GM18519 (cell line): ENCODE results near the gene DAB2IP.
A peak's percentile ranks its signal among the peaks of the same experiment; 100 is the strongest.

ENCODE experiments used
- ATAC-seq: cut with Tn5 transposase; IDR thresholded peaks from one replicate; pipeline ENCODE4 v1.9.1; 2021; ENCODE audit warnings: mild to moderate bottlenecking, moderate library complexity; ENCODE audit not compliant: unreplicated experiment, low FRiP score

Gene DAB2IP

DNA sequence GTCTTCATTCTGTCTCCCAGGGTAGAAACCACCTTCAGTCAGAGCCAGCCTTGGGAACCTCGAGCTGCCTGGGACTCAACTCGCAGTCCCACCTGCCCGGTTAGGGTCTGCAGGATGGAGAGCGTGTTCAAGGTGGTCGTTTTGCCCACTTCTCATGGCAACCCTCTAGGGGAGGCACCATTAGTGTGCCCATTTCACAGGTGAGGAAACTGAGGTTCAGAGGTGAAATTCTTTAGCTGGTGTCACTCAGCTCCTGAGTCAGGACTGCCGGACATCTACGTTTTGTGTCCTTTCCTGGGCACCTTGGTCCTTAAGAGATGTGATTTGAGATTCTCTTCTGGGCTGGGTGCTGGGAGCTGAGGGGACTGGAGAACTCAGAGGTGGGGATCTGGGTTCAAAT is 30.0 kb downstream of the DAB2IP start:
- no peak for ATAC-seq

DNA sequence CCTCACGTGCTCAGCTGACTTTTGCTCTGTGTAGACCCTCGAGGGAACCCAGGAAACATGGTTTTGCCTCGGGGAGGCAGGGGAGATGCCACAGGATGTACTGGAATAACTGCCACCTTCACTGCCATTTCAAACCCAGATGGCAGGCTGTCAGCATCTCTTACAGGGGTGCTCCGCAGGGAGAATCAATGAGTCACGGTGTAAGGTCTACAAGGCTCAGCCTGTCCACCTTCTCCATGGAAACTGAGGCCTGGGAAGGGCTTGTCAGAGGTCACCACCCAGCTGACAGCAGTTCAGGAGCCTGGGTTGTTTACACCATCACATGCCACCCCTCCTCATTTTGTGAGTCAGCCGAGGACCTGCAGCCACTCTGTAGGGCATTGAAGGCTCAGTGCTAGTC is 30.8 kb downstream of the DAB2IP start:
- ATAC-seq = no peak

DNA sequence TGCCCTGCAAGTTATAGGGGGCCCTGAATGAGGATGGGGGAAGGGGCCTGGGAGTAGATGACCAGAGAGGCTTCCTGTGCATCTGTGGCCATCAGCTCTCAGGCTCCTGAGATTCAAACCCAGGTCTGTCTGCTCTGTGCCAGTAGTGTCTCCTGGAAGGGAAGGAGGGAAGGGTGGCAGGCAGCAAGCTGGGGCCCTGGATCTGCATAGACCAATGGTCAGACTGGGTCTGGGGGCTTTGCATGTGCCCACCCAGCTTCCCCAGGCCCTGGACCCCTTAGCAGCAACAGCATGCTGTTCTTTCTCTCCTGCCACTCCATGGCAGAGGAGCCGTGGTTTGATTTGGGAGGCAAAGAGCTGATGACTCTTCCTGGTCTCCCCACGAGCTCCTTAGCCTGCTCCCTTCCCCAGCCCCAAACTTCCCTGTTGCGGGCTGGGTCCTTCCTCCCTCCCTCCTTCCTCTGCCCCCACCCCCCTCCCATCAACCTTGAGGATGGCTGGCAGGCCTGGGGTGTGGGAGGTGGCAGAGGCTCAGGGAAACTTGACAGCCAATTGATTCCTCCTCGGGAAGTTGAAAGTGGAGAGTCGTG is 31.6 kb downstream of the DAB2IP start:
- no peak for ATAC-seq

GRCh38 chr9:121683652-121684051 is 32.2 kb downstream of the DAB2IP start:
- ATAC-seq = no peak

GRCh38 chr9:121684381-121685145 is 33.1 kb downstream of the DAB2IP start:
- ATAC-seq = no peak

GRCh38 chr9:121685146-121685794 is 33.8 kb downstream of the DAB2IP start:
- no peak for ATAC-seq

- no peak for ATAC-seq
Observed at GRCh38 chr9:121685795-121686377, 34.5 kb downstream of the DAB2IP start.

GRCh38 chr9:121686930-121687541 is 35.6 kb downstream of the DAB2IP start:
- peak; percentile 62 for ATAC-seq

DNA sequence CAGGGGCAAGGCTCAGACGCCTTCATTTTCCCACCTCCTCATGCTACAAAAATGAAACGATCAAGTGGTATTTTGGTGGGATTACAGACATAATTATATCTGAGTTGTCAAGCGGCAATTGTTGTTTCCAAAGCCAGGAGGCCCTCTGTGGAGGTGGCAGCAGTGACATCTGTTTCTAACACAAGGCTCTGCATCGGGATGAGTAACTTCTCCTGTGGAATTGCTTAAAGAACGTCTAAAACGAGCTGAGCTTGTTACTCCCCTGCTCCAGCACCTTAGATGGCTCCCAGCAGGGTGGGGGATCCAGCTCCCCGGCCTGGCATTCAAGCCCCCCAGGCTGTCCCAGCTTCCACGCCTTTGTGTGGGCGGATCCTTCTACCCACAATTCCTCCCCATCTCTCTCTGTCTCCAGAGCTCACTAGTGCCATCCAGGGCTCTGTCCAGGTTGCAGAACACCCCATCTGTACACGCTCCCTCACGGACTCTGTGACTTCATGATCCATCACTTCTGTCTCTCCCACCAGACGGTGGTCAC is 36.8 kb downstream of the DAB2IP start:
- no peak for ATAC-seq

DNA sequence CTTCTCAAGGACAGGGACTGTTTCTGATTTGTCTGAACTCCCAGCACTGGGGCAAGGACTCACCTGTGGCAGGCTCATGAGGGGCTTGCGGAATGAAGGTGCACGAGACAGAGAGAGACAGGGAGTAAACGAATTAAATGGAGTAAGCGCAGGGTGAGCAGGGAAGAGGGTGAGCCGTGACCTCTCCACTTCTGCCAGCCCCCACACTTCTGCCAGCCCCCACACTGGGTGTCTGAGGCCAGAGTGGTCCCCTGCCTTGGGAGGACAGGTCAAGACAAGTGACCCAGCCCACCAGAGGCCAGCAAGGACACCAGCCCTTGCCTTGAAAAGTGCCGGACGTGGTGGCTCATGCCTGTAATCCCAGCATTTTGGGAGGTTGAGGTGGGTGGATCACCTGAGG is 37.2 kb downstream of the DAB2IP start:
- ATAC-seq = no peak

DNA sequence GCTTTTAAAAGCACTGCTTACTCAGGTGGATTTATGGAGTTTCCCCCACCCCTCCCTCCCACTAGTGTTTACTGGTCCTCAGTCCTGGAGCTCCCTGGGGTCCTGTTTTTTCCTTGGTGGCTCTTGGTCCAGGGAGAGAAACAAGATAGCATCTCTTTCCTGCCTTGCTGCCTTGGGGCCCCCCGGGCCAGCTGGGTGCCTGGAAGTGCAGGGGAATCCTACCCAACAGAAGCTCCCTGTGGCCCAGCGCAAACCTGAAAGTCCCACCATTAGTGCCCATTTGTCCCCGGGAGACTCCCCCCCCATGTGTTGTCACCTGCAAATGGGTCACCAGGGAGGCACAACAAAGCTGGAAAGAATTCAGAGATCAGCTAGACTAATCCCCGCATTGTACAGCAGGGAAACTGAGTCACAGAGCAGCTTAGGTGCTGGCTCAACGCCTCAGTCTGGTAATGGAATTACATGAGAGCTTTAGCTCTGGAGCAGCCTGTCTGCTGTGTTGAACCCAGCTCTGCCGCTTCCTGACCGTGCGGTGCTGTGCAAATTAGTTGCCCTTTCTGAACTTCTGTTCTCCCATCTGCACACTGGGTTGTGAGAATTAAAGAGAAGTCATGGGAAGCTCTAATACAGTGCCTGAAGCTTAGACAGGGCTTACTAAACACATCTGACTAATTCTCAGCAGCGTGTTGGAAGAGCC is 38.2 kb downstream of the DAB2IP start:
- no peak for ATAC-seq

DNA sequence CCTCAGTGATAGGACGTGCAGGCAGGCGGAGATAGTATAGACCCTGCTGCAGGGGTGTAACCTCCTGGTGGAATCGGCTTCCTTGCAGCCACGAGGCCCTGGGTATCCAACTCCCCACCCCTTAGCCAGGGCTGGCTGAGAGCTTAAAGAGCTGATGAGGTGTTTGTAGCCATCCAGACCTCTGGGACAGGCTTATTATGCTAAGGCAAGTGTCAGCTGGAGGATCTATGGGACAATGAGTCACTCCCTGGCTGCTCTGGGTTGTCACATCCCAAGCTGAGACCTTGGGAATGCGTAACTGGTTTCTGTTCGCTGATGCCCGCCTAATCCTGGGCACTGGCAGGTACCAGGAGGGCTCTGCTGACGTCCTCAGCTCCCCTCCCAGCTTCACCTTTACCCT is 38.9 kb downstream of the DAB2IP start:
- ATAC-seq = no peak

GRCh38 chr9:121690766-121691165 is 39.3 kb downstream of the DAB2IP start:
- ATAC-seq = no peak

GRCh38 chr9:121691890-121692289 is 40.5 kb downstream of the DAB2IP start:
- ATAC-seq = no peak

DNA sequence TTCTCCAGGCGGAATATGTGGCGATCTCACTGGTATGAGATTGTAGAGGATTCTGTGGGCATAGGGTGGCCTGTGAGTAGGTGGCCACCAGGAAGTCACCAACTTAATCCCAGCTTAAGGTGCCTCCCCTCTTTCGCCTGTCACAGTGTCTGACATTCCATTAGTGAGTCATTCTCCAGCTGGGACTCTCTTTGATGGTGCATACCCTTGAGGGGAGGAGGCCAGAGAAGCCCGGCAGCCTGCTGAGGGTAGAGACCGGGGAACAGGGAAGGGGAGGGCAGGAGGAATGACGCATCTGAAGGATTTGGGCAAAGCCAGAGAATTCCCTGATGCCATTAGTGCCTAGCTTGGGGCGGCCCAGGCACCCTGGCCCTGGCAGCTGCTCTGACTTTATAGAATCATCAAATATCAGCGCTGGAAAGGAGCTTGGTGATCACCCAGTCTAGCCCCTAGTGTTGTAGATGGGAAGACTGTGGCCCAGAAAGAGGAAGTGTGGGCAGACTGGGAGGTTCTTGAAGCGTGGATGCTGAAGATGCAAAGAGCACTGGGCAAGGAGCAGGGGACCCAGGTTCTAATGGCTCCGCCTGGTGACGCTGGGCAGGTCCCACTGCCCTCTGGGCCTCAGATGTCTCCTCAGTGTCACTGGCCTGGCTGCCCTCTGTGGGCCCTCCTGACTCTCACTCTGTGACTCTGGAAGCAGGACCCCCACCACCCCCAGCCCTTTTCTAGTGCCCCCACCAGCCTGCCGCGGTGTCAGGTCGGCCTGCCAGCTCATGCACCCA is 41.4 kb downstream of the DAB2IP start:
- no peak for ATAC-seq

GRCh38 chr9:121693388-121693670 is 41.9 kb downstream of the DAB2IP start:
- no peak for ATAC-seq

GRCh38 chr9:121694001-121694400 is 42.6 kb downstream of the DAB2IP start:
- no peak for ATAC-seq

- no peak for ATAC-seq
Observed at GRCh38 chr9:121694600-121694999, 43.2 kb downstream of the DAB2IP start.

DNA sequence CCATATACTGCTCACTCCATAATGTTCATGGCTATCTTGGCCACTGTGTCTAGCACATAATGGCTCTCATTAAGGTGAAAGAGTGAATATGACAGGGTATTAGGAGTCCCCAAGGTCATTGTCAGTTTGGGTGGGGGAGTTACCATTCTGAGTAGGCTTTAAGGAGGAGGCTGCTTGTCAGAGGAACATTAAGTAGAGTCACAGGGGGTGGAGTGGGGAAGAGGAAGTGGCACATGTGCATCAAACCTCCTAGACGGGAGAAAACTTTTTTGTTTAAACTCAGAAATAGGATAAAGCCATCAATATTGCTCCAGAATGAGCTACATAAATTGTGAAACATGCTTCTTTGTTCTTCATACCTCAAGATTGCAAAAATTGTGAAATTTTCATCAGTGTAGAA is 45.5 kb downstream of the DAB2IP start:
- ATAC-seq = no peak
